IMR-90 (cell line): Measurements from ENCODE around the gene GAPDH.

Experiments
- CEBPB ChIP-seq: IDR thresholded peaks from 2 replicates; pipeline ENCODE4 v1.6.1; 2012; ENCODE audit warnings: low read depth, low read length, improper control_type of control experiment
- CTCF ChIP-seq: conservative IDR thresholded peaks from 2 replicates; pipeline ENCODE4 v1.5.1; 2012; ENCODE audit warnings: mild to moderate bottlenecking, low read depth, low read length, improper control_type of control experiment
- ELK1 ChIP-seq: fragments of 150-350 bp; IDR thresholded peaks from 2 replicates; pipeline ENCODE4 v1.6.1; 2016; ENCODE audit warnings: low read depth, mild to moderate bottlenecking, low read length, moderate library complexity, borderline replicate concordance
- MAZ ChIP-seq: IDR thresholded peaks from 2 replicates; pipeline ENCODE4 v1.6.1; 2012; ENCODE audit warnings: low read depth, mild to moderate bottlenecking, low read length, improper control_type of control experiment, moderate library complexity, borderline replicate concordance
- MXI1 ChIP-seq: IDR thresholded peaks from 2 replicates; pipeline ENCODE4 v1.6.1; 2012; ENCODE audit warnings: low read depth, mild to moderate bottlenecking, low read length, moderate library complexity, borderline replicate concordance
- POLR2A ChIP-seq: IDR thresholded peaks from 2 replicates; pipeline ENCODE4 v1.6.1; 2012; ENCODE audit warnings: mild to moderate bottlenecking, low read depth, low read length
- RAD21 ChIP-seq: IDR thresholded peaks from 2 replicates; pipeline ENCODE4 v1.6.1; 2012; ENCODE audit warnings: low read length, improper control_type of control experiment
- RCOR1 ChIP-seq: IDR thresholded peaks from 2 replicates; pipeline ENCODE4 v1.6.1; 2012; ENCODE audit warnings: mild to moderate bottlenecking, low read length, improper control_type of control experiment; ENCODE audit not compliant: insufficient replicate concordance
- RFX5 ChIP-seq: IDR thresholded peaks from 2 replicates; pipeline ENCODE4 v1.8.0; 2012; ENCODE audit warnings: low read depth, mild to moderate bottlenecking, low read length, moderate library complexity
- USF2 ChIP-seq: fragments of 150-350 bp; IDR thresholded peaks from 2 replicates; pipeline ENCODE4 v1.6.1; 2017; ENCODE audit warnings: mild to moderate bottlenecking, antibody characterized with exemption, low read length, low read depth

- TF ChIP-seq MXI1: no peak
- TF ChIP-seq MAZ: no peak
- no peak for TF ChIP-seq CTCF
- no peak for TF ChIP-seq RAD21
- no peak for TF ChIP-seq CEBPB
- TF ChIP-seq POLR2A: no peak
- no peak for TF ChIP-seq ELK1
- no peak for TF ChIP-seq RFX5
- no peak for TF ChIP-seq USF2
- no peak for TF ChIP-seq RCOR1
Observed at GRCh38 chr12:6546016-6546415, 11.7 kb downstream of the GAPDH start.
